HepG2 (cell line): Measurements from ENCODE around the gene TBC1D19.

Experiments used
- CBFB ChIP-seq: sonication (generic); formaldehyde crosslinking; IDR thresholded peaks from 2 replicates; pipeline ENCODE4 v1.4.0; 2020; ENCODE audit warnings: missing genetic modification reagents
- CTCF ChIP-seq: sonication (generic); formaldehyde crosslinking; IDR thresholded peaks from 2 replicates; pipeline ENCODE4 v1.5.0; 2020; ENCODE audit warnings: mild to moderate bottlenecking, missing genetic modification reagents, moderate library complexity
- MEF2D ChIP-seq: sonication (generic); formaldehyde crosslinking; IDR thresholded peaks from 2 replicates; pipeline ENCODE4 v1.5.1; 2020; ENCODE audit warnings: mild to moderate bottlenecking, missing genetic modification reagents
- NR2C2 ChIP-seq: sonication (generic); formaldehyde crosslinking; IDR thresholded peaks from 2 replicates; pipeline ENCODE4 v1.4.0; 2020; ENCODE audit warnings: missing genetic modification reagents, mild to moderate bottlenecking, moderate library complexity, borderline replicate concordance
- ZBTB20 ChIP-seq: sonication (generic); formaldehyde crosslinking; IDR thresholded peaks from 2 replicates; pipeline ENCODE4 v1.8.1; 2023; ENCODE audit warnings: missing genetic modification reagents, low read depth, mild to moderate bottlenecking, borderline replicate concordance
- ZNF878 ChIP-seq: sonication (generic); formaldehyde crosslinking; IDR thresholded peaks from 2 replicates; pipeline ENCODE4 v1.8.1; 2023; ENCODE audit warnings: mild to moderate bottlenecking, missing genetic modification reagents, moderate library complexity
- TF ChIP-seq, protein P1 (sequence below): sonication (generic); formaldehyde crosslinking; IDR thresholded peaks from 2 replicates; pipeline ENCODE4 v1.8.0; 2022; ENCODE audit warnings: low read depth, missing genetic modification reagents

DNA sequence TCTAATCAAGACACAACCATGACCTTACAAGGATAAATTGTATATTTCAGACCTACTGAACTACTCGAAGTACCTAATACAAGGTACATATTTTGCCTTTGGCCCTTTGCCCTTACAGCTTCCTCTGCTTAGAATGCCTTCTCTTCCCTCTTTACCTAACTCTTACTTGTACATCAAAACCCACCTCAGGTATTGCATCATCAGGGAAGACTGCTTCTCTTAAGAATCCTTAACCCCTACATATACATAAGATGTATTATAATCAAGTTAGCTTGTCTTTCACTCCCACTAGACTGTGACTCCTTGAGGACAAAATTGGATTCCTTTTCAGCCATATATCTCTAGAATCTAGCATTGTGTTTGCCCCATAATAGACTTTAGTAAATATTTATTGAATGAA lies 175.0 kb downstream of the TBC1D19 start:
- TF ChIP-seq ZNF878: no peak
- no peak for TF ChIP-seq CTCF (CRISPR knock-in tag)
- TF ChIP-seq, protein P1, sequence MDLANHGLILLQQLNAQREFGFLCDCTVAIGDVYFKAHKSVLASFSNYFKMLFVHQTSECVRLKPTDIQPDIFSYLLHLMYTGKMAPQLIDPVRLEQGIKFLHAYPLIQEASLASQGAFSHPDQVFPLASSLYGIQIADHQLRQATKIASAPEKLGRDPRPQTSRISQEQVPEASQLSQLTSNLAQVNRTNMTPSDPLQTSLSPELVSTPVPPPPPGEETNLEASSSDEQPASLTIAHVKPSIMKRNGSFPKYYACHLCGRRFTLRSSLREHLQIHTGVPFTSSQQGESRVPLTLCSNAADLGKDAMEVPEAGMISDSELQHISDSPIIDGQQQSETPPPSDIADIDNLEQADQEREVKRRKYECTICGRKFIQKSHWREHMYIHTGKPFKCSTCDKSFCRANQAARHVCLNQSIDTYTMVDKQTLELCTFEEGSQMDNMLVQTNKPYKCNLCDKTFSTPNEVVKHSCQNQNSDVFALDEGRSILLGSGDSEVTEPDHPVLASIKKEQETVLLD (CRISPR knock-in tag): no peak
- no peak for TF ChIP-seq NR2C2 (CRISPR knock-in tag)
- TF ChIP-seq MEF2D: no peak
- TF ChIP-seq CBFB (CRISPR knock-in tag): no peak
- no peak for TF ChIP-seq ZBTB20
